HG02763 (cell line): ENCODE measurements around the gene ITGB2.
"Not testable (repeated sequence)": the region's sequence is repeated elsewhere in the genome, so short reads cannot be mapped to it uniquely, and the experiment has no call there.

Experiments
- ATAC-seq: cut with Tn5 transposase; IDR thresholded peaks from one replicate; pipeline ENCODE4 v1.9.1; 2021; ENCODE audit warnings: mild to moderate bottlenecking, moderate library complexity; ENCODE audit not compliant: unreplicated experiment

ITGB2 gene

DNA sequence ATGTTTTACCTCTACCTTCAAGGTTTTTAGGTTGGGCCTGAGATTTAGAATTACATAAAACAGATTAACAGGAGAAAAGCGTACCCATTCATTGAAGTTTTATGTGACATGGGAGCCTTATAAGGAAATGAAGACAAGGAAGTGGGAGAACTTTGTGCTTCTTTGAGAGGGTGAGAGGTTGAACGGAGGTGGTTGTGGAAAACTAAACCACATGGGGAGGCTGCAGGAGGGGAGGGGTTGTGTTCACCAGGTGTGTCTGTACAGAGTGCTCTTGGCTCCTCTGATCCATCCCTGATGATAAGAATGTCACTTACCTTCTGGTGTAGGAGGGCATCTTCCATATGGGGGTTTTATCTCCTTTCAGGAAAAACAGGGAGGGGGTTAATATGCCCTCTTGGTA lies 21.9 kb upstream of the ITGB2 start:
- no peak for ATAC-seq

DNA sequence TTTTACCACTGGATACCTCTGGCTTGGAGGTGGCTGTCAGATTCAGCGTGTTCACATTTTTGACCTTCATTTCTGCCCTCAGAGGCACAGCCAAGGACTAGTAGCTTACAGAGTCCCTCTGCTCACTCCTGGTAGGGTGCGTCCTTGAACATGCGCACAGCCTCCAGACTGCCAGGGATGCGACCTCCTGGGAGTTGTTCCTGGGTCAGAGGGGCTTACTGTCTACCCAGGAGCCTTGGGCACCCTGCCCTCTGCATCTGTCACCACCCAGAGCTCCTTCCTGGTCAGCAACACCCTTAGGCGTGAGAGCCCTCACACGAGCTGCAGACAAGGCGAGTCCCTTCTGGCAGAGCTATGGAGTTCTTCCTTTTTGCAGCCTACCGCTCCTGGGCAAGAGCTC lies 20.9 kb upstream of the ITGB2 start:
- ATAC-seq = no peak

DNA sequence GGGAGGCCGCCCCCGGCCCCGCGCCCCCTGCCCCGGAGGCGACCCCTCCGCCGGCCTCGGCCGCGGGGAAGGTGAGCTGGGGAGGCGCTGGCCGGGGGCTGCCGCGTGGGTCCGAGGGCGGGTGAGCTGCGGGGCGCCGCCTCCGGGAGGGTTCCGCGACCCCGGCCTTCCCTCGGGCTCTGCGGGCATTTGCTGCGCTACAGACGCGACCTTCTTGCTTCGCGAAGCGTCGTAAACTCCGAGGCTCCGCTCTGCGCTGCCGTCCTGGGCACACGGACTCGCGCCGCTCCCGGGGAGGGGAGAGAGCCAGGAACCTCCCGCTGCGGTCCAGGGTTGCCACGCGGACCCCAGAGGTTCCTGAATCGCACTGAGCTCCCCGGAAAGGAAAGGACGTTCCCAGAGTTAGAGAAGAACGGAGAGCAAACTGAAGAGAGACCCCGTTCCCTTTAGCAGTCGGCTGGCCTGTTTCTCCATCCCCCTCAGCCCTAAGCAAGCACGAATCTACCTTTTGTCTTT lies 19.5 kb upstream of the ITGB2 start:
- ATAC-seq = peak; percentile 7

DNA sequence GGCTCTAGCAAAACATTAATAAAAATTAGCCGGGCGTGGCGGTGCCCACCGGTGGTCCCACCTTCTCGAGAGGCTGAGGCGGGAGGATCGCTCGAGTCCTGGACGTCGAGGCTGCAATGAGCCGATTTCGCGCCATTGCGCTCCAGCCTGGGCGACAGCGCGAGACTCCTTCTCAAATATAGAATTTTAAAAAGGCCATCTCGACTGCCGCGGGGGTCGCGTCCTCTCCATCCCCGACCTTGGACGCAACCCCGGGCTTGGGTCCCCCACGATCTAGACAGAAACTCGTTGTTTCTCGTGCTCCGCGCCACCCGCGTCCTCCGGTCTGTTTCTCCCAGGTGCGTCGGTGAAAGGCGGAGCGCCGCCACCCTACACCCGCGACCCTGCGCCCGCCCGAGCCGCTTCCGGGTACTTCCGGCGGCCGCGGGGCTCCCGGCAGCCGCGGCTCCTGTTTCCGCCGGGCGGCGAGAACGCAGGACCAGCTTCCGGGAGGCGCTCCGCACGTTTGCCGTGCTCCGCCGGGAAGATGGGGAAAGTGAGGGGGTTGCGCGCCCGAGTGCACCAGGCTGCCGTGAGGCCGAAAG lies 18.9 kb upstream of the ITGB2 start, which contains the start of gene SLX9:
Gene SLX9, plus strand, starts transcription at position 498 of the 584 bp plus-strand sequence. Its CDS starts 29 bp downstream, at position 527.
- ATAC-seq = peak; percentile 75

DNA sequence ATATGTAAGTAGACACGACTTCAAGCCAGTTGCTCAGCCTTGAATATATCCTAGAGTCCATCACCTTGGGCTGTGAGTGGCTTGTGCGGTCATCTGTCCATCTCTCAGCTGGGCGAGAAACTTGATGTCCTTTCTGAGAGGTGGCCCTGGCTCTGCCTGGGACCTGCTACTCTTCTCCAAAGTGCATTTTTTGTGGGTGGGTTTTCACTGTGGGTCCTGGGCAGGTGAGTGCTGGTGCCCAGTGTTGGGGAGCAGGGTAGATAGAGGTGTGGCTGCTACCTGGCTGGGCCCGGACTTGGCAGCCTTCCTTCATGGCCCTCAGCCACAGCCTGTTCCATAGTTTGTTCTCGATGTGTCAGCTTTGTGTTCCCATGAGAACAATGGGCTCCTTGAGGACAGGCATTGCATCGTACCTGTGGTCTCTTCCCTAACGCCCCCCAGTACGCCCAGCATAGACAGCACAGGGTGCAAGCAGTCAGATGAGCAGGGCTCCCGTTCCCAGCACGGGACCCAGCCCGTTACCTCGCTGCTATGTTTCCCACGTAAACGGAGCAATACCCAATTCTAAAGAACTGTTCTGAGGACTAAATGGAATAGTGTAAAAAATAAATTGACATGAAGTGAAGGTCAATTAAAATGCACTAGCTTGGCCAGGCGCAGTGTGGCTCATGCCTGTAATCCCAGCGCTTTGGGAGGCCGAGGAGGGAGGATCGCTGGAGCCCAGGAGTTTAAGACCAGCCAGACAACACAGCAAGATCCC lies 18.3 kb upstream of the ITGB2 start:
- ATAC-seq = no peak

DNA sequence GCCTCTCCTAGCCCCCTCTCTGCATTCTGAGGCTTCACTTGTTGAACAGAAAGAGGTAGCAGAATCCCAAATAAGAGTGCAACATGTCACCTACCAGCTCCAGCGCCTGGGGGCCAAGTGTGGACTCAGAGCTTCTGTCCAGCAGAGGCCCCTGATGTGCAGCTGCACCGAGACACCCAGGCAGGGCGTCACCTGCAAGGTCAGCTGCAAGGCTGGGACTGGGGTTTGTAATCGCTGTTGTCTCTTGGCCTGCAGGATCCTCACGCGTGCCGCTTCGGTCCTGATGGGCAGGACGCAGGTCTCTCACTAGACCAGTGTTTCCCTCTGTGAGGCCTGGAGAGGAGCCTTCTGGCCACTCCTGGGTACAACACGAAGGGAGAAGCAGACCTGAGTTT lies 14.8 kb upstream of the ITGB2 start:
- no peak for ATAC-seq

DNA sequence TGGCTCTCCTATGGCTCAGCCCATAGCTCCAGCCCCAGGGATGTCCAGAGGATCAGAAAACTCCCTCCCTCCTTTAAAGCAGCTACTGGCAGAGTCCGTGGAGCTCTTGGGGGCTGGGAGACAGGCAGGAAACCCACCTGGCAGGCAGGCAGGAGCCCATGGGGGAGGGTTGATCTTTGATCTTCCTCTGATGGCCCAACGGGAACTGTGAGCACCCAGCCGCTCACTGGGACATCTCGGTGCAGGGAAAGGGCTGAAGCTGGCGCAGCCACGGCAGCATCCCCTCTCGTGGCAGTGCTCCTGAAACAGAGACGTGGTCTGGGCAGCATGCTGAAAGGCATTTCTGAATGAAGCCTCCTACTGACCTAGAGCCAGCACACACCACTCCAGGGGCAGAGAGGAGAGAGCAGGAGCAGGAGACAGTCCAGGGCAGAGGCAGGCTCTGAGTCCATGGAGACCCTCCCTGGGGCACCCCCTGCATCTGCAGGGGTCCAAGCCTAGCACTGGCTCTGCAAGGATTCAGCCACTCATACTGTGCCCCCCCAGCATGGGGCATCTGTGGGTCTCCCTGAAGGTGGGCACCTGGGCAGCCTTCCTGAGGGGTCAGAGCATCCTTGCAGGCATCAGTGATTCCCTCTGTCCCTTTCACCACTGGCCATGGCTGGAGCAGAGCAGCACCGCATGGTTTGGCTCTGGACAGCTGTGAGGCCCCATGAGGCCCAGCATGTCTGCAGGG lies 14.3 kb upstream of the ITGB2 start:
- ATAC-seq = no peak

DNA sequence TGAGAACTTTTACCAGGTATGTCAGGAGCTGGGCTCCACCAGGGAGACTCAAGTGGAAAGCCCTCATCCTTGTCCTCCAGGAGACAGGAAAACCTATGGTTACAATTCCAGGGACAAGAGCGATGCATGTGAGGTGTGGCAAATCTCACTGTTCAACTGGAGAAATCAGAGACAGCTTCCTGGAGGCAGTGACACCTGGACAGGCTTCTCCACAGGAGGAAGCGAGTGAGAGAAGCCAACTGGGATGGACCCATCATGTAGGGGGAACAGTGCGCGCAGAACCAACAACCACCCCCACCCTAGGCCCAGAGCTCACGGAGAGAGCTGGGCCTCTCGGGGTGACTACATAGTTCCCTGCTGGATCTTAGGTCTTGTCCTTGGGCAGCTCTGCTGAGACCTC lies 13.6 kb upstream of the ITGB2 start:
- ATAC-seq = no peak

DNA sequence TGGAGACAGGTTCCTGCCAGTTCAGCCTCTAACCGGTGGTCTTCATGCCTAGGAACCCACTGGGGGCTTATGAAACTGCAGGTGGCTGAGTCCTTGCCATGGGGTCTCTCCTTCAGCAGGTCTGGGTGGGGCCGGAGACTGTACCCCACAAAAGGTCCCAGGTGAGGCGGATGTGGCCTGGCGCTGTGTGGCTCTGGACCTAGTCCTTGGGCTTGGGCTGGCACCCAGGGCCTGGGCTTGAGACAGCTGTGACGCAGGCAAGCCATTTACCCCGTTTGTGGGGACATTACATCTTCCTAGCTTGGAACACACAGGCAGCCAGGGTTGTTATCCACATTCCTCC lies 13.2 kb upstream of the ITGB2 start:
- no peak for ATAC-seq

DNA sequence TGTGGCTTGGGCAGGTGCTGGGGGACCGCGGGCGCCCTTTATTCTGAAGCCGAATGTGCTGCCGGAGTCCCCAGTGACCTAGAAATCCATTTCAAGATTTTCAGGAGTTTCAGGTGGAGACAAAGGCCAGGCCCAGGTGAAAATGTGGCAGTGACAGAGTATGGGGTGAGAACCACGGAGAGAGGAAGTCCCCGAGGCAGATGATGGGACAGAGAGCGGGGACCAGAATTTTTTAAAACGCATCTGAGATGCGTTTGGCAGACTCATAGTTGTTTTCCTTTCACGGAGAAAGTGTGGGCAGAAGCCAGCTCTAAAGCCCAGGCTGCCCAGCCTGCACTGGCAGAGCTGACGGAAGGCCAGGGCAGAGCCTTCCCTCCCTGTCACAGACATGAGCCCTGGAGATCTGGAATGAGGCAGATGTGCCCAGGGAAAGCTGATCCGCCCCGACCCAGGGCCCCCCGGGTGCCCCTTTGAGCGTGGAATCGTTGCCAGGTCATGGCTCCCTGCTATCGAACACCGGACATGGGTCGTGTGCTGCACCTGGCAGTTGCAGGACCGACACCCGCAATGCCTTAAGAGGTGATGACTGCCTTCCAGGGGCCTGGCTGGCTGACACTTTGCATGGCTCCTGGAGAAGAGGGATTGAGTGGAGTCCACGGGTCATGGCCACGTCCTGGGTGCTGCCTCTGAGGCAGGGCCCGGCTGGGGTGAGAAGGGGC lies 12.7 kb upstream of the ITGB2 start:
- no peak for ATAC-seq

DNA sequence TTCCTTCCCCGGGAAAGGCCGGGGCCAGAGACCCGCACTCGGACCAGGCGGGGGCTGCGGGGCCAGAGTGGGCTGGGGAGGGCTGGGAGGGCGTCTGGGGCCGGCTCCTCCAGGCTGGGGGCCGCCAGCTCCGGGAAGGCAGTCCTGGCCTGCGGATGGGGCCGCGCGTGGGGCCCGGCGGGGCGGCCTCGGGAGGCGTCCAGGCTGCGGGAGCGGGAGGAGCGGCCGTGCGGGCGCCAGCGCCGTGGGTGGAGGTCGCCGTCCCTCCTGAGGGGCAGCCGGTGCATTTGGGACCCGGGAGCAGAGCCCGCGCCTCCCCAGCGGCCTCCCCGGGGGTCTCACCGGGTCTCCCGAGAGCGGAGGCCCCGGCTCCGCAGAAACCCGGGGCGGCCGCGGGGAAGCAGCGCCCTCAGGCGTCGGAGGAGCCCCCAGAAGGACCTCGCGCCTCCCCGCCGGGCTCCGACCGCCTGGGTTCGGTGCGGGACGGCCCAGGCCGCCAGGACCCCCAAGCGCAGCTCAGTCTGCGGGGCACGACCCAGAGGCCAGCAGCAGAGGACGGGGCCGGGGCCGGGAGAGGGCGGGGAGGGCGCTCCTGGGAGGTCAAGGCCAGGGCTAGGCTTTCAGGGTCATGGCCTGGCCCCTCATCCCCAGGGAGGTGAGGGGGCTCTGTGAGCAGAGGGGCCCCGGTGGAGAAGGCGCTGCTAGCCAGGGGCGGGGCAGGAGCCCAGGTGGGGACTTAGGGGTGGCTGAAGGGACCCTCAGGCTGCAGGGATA lies 11.9 kb upstream of the ITGB2 start:
- ATAC-seq = no peak

DNA sequence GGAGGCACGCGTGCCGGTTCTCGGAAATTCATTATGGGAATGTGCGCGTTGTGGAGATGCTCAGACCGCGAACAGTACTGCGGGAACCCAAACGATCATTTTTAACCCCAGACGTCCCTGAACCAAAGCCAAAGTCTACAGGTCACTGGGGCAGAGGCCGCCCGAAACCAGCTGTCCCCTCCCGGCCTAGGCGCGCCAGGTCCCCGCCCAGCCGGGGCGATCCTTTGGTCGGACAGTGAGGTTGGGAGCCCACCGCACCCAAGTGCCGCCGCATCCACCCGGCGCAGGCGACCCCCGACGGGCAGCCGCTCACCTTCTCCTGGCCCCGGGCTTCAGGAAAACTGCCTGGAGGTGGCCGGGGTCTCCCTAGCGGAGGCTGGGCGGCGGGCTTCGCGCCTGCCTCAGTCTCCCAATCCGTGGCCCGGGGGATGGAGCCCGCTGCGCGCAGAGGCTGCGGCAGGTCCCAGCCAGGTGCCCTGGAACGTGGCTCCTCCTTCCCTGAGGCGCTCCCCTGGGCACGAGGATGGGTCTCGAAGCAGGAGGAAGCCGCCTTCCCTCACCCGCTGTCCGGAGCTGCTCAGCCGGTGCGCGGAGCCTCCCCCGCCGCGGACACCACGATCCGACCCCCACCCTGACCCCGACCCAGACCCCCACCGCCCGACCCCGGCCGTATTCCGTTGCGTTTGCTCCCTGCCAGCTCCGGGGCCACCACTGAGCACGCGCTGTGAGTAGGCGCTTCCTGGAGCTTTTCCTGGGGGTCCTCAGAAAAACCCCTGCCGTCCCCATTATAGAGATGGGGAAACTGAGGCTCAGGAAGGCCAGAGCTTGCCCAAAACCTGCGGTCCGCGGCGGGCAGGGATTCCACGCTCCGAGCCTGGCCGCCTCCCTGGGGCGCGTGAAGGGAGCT lies 11.1 kb upstream of the ITGB2 start:
- ATAC-seq = no peak

DNA sequence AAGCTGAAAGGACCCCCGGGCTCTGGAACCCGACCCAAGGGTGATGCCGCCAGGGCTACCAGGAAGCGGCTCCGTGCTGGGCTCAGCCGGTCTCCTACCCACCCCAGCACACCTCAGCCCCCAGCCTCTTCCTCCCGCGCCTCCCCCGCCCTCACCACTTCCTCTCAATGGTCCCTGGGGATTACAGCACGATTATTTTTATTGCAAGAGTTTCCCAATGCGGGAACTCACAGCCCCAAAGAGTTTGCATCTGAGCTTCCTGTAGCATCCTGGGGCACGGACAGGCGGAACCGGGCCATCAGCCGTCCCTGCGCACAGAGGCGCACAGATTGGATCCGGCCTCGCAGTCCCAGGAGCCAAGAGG lies 10.4 kb upstream of the ITGB2 start:
- ATAC-seq = no peak

DNA sequence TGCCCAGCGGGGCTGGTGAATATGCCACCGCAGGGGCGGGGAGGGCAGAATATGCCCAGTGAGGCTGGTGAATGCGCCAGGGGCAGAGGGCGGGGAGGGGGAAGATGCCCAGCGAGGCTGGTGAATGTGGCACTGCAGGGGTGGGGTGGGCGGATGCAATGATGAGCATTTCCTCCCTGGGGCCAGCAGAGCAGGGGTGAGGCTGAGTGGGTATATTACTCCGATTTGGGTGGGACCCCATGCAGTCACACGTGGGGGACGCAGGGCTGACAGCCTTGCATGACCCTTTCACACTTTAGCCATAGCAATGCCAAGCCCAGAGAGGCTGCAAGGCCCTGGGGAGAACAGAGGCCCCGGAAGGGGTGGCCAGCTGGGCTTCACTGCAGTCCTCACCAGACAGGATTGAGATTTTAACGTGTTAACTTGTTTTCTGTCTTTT lies 9.9 kb upstream of the ITGB2 start:
- ATAC-seq = no peak

DNA sequence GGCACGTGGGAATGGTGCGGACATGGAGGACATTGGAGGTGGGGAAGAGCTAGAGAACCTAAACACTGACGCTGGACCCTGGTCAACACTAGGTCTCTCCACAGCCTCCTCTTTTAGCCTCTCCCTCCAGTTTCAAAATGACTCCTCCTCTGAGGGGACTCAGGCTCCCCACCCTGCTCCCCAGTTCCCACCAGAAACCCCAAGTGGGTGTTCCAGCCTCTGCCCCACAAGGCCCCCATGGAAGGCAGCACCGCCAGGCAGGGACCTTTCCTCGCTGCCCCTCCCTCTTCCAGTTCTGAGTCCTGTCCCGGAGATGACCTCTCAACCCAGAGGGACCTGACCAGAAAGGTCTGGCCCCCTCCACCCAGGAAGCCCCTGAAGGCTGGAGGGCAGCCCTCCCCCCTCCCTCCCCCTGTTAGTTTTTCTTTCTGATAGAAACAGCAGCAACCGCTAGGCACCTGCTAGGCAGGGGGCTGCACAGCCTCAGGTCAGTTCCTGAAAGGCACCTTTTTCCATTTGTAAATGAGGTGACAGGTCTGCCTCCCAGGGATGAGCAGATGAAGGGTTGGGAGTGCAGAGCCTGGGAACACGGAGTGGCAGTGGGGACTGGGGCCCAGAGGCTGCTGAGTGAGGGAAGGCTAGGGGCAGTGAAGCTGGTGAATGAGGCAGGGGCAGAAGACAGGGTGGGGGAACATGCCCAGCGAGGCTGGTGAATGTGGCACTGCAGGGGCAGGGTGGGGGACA lies 9.3 kb upstream of the ITGB2 start:
- ATAC-seq = no peak

DNA sequence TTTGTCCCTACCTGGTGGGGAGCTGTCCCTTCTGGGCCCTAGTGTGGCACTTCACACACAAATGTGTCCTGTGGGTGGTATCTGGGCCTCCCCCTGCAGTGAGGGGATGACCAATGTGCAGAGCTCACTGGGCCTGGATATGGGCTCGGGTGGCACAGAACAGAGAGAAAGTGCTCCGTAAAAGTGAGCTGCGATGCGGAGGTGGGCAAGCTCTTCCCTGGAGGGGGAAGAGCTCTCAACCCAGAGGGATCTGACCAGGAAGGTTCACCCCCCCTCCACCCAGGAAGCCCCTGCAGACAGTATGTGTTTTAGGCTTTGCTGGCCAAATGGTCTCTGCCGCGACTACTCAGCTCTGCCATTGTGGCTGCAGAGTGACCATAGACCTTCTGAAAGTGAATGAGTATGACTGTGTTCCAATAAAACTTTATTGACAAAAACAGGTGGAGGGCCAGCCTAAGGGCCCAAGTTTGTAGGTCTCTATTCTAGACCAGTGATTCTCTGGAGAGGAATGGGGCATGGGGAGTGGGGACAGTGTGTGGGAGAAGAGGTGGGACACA lies 8.6 kb upstream of the ITGB2 start:
- no peak for ATAC-seq

DNA sequence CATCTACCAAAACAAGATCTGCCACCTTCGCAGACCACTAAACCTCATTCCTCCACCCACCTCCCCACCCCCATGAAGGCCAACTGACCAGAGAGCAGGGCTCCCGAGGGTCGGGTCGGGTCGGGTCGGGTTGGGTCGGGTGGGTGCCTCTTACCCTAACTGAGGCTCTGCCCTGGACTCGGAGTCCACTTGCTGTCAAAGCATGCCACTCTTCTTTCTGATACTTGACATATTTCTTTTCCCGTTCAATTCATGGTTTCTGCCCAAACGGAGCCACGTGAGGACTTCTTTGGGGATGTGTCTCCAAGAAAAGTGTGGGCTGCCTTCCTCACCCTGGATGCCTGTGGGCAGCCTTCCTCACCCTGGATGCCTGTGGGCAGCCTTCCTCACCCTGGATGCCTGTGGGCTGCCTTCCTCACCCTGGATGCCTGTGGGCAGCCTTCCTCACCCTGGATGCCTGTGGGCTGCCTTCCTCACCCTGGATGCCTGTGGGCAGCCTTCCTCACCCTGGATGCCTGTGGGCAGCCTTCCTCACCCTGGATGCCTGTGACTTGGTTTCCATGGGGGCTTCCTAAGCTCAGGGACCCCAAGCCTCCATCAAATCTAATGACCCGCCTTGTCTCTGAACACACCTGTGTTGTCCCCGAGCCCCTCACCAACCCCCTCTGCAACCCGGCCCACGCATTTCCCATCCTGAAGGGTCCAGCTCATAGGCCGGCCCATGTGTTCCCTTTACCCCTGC lies 8.0 kb upstream of the ITGB2 start:
- ATAC-seq = not testable (repeated sequence)
